Measurements from ENCODE around the gene GDPD2.

GDPD2 gene

GRCh38 chrX:70456256-70456655, 33.1 kb downstream of the GDPD2 start:
- H3K4me2 ChIP-seq (ENCODE audit: low read depth, low read length): peak overlapping the region; percentile 82
- H3K9me2 ChIP-seq (replicated peaks; ENCODE audit: insufficient read depth, low read length): no peaks in the 10 kb centered on the region
- H3K9me3 ChIP-seq (replicated peaks; ENCODE audit: insufficient read depth, low read length): no peaks in the 10 kb centered on the region
- H3K79me2 ChIP-seq (ENCODE audit: low read length): peaks cover 19% of the 10 kb centered on the region
- no peaks in the 10 kb centered on the region for H3K27me3 ChIP-seq (replicated peaks; ENCODE audit: insufficient read depth, low read length)
- H3K9ac ChIP-seq (ENCODE audit: low read length): no peak overlapping the region
- H3K4me3 ChIP-seq (ENCODE audit: low read length): peak overlapping the region; percentile 9; the same call in 1 of the 2 replicates
- H3K36me3 ChIP-seq (replicated peaks; ENCODE audit: insufficient read depth, low read length): no peaks in the 10 kb centered on the region
- no peaks in the 10 kb centered on the region for H4K20me1 ChIP-seq (ENCODE audit: insufficient read depth, low read length)
- H3K27ac ChIP-seq (ENCODE audit: low read length): no peak overlapping the region
- H3F3A ChIP-seq (ENCODE audit: insufficient read depth, low read length): peaks cover 15% of the 10 kb centered on the region; the same call in 1 of the 2 replicates
- peaks cover 24% of the 10 kb centered on the region for H3K4me1 ChIP-seq (ENCODE audit: low read length)
- H2AFZ ChIP-seq (ENCODE audit: low read length): no peak overlapping the region
- TF ChIP-seq EZH2phosphoT487 (IDR thresholded peaks at IDR 0.05; ENCODE audit: low read length): no peak
- no peak for DNase-seq

DNA sequence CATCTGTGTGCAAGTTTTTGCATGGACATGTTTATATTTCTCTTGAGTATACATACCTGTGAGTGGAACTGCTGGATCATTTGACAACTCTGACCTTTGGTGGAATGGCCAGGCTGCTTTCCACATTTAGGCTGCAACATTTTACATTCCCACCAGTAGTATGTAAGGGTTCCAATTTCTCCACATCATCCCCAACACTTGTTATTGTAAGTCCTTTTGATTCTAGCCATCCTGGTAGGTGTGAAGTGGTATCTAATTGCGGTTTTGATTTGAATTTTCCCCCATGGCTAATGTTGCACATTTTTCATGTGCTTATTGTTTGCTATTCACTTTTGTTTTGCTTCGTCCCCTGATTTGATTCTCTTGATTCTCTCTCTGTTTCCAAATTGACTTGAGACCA, 37.9 kb downstream of the GDPD2 start:
- H3K9me2 ChIP-seq (replicated peaks; ENCODE audit: insufficient read depth, low read length): no peaks in the 10 kb centered on the region
- H3K27ac ChIP-seq (ENCODE audit: low read length): no peak overlapping the region
- TF ChIP-seq EZH2 (optimal IDR thresholded peaks at IDR 0.05; ENCODE audit: low read depth, low read length) (no peak), EZH2phosphoT487 (IDR thresholded peaks at IDR 0.05; ENCODE audit: low read length) (no peak)
- TF ChIP-seq, protein P1, sequence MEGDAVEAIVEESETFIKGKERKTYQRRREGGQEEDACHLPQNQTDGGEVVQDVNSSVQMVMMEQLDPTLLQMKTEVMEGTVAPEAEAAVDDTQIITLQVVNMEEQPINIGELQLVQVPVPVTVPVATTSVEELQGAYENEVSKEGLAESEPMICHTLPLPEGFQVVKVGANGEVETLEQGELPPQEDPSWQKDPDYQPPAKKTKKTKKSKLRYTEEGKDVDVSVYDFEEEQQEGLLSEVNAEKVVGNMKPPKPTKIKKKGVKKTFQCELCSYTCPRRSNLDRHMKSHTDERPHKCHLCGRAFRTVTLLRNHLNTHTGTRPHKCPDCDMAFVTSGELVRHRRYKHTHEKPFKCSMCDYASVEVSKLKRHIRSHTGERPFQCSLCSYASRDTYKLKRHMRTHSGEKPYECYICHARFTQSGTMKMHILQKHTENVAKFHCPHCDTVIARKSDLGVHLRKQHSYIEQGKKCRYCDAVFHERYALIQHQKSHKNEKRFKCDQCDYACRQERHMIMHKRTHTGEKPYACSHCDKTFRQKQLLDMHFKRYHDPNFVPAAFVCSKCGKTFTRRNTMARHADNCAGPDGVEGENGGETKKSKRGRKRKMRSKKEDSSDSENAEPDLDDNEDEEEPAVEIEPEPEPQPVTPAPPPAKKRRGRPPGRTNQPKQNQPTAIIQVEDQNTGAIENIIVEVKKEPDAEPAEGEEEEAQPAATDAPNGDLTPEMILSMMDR (IDR thresholded peaks at IDR 0.05; ENCODE audit: low read length): no peak
- H3K9me3 ChIP-seq (replicated peaks; ENCODE audit: insufficient read depth, low read length): no peaks in the 10 kb centered on the region
- H3K4me3 ChIP-seq (ENCODE audit: low read length): no peak overlapping the region
- H3K27me3 ChIP-seq (replicated peaks; ENCODE audit: insufficient read depth, low read length): no peaks in the 10 kb centered on the region
- no peaks in the 10 kb centered on the region for H3F3A ChIP-seq (ENCODE audit: insufficient read depth, low read length)
- H3K36me3 ChIP-seq (replicated peaks; ENCODE audit: insufficient read depth, low read length): no peaks in the 10 kb centered on the region
- no peak overlapping the region for H2AFZ ChIP-seq (ENCODE audit: low read length)
- no peak overlapping the region for H3K4me2 ChIP-seq (ENCODE audit: low read depth, low read length)
- no peak for DNase-seq
- H3K9ac ChIP-seq (ENCODE audit: low read length): no peak overlapping the region
- H3K4me1 ChIP-seq (ENCODE audit: low read length): peaks cover 4% of the 10 kb centered on the region; the same call in 1 of the 2 replicates
- peaks cover 14% of the 10 kb centered on the region for H3K79me2 ChIP-seq (ENCODE audit: low read length)
- no peaks in the 10 kb centered on the region for H4K20me1 ChIP-seq (ENCODE audit: insufficient read depth, low read length)

GRCh38 chrX:70464051-70464450, 40.9 kb downstream of the GDPD2 start:
- H3K9me3 ChIP-seq (replicated peaks; ENCODE audit: insufficient read depth, low read length): no peaks in the 10 kb centered on the region
- H3K36me3 ChIP-seq (replicated peaks; ENCODE audit: insufficient read depth, low read length): no peaks in the 10 kb centered on the region
- no peak overlapping the region for H2AFZ ChIP-seq (ENCODE audit: low read length)
- H3K4me2 ChIP-seq (ENCODE audit: low read depth, low read length): no peak overlapping the region
- no peaks in the 10 kb centered on the region for H3K9me2 ChIP-seq (replicated peaks; ENCODE audit: insufficient read depth, low read length)
- no peaks in the 10 kb centered on the region for H4K20me1 ChIP-seq (ENCODE audit: insufficient read depth, low read length)
- DNase-seq: no peak
- no peaks in the 10 kb centered on the region for H3K27me3 ChIP-seq (replicated peaks; ENCODE audit: insufficient read depth, low read length)
- no peaks in the 10 kb centered on the region for H3K4me1 ChIP-seq (ENCODE audit: low read length)
- no peaks in the 10 kb centered on the region for H3F3A ChIP-seq (ENCODE audit: insufficient read depth, low read length)
- H3K9ac ChIP-seq (ENCODE audit: low read length): no peak overlapping the region
- H3K27ac ChIP-seq (ENCODE audit: low read length): no peak overlapping the region
- TF ChIP-seq EZH2 (optimal IDR thresholded peaks at IDR 0.05; ENCODE audit: low read depth, low read length) (no peak), EZH2phosphoT487 (IDR thresholded peaks at IDR 0.05; ENCODE audit: low read length) (no peak)
- TF ChIP-seq, protein P1 (IDR thresholded peaks at IDR 0.05; ENCODE audit: low read length): no peak
- H3K4me3 ChIP-seq (ENCODE audit: low read length): no peak overlapping the region
- H3K79me2 ChIP-seq (ENCODE audit: low read length): 0 out of 2 replicates have a peak, but pooled peaks cover 3% of the 10 kb centered on the region

- Histone ChIP-seq H3K4me3 (ENCODE audit: low read length) (no peak overlapping the region), H3K4me2 (ENCODE audit: low read depth, low read length) (no peak overlapping the region), H3K9ac (ENCODE audit: low read length) (no peak overlapping the region), H4K20me1 (ENCODE audit: insufficient read depth, low read length) (no peaks in the 10 kb centered on the region), H3K27ac (ENCODE audit: low read length) (no peak overlapping the region), H3F3A (ENCODE audit: insufficient read depth, low read length) (no peaks in the 10 kb centered on the region; the same call in 1 of the 2 replicates), H2AFZ (ENCODE audit: low read length) (no peak overlapping the region), H3K9me3 (replicated peaks; ENCODE audit: insufficient read depth, low read length) (no peaks in the 10 kb centered on the region), H3K4me1 (ENCODE audit: low read length) (peaks cover 8% of the 10 kb centered on the region), H3K36me3 (replicated peaks; ENCODE audit: insufficient read depth, low read length) (no peaks in the 10 kb centered on the region), H3K9me2 (replicated peaks; ENCODE audit: insufficient read depth, low read length) (no peaks in the 10 kb centered on the region), H3K79me2 (ENCODE audit: low read length) (0 out of 2 replicates have a peak, but pooled peaks cover 7% of the 10 kb centered on the region), H3K27me3 (replicated peaks; ENCODE audit: insufficient read depth, low read length) (no peaks in the 10 kb centered on the region)
- DNase-seq: no peak
- TF ChIP-seq, protein P1 (IDR thresholded peaks at IDR 0.05; ENCODE audit: low read length): no peak
- TF ChIP-seq EZH2 (optimal IDR thresholded peaks at IDR 0.05; ENCODE audit: low read depth, low read length) (no peak), EZH2phosphoT487 (IDR thresholded peaks at IDR 0.05; ENCODE audit: low read length) (no peak)
Measured at GRCh38 chrX:70466968-70467367, 43.9 kb downstream of the GDPD2 start.

Measured in MM.1S (cell line).